Measurements from ENCODE around the gene PRRT3.

DNA sequence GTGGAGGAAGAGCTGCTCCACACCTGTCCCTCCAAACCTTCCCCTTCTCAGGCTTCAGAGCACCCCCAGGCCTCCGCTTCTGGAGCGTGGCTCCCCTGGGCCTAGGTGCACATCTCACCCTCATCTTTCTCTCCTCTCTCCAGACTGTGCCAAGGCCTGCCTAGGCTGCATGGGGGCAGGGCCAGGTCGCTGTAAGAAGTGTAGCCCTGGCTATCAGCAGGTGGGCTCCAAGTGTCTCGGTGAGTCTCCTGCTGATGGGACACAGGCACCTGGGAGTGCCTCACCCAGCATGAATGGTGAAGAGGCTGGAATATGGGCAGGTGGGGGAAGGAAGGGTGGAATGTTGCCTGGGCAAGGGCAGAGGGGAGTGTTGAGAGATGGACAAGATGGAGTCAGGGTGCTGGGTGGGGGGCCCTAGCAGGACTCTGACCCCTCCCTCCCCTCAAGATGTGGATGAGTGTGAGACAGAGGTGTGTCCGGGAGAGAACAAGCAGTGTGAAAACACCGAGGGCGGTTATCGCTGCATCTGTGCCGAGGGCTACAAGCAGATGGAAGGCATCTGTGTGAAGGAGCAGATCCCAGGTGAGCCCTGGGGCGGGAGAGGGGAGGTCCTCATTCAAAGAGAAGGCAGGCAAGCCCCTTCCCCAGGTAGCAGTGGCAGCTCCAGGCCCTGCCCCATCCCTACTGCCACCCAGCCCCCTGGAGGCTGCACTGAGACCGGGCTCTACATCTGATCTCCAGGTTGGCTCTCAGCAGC is 9.1 kb downstream of the PRRT3 start:
- no peak for TF ChIP-seq POLR2AphosphoS5 (IDR thresholded peaks at IDR 0.05)
- TF ChIP-seq, protein P1, sequence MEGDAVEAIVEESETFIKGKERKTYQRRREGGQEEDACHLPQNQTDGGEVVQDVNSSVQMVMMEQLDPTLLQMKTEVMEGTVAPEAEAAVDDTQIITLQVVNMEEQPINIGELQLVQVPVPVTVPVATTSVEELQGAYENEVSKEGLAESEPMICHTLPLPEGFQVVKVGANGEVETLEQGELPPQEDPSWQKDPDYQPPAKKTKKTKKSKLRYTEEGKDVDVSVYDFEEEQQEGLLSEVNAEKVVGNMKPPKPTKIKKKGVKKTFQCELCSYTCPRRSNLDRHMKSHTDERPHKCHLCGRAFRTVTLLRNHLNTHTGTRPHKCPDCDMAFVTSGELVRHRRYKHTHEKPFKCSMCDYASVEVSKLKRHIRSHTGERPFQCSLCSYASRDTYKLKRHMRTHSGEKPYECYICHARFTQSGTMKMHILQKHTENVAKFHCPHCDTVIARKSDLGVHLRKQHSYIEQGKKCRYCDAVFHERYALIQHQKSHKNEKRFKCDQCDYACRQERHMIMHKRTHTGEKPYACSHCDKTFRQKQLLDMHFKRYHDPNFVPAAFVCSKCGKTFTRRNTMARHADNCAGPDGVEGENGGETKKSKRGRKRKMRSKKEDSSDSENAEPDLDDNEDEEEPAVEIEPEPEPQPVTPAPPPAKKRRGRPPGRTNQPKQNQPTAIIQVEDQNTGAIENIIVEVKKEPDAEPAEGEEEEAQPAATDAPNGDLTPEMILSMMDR (IDR thresholded peaks at IDR 0.05 in 8 of 11, conservative IDR thresholded peaks at IDR 0.05 in 3 of 11): no peak
- no peak for TF ChIP-seq POLR2A (IDR thresholded peaks at IDR 0.05)
